HG03039 (cell line): ENCODE results near the gene RNASEH2A.

Experiments
- ATAC-seq: cut with Tn5 transposase; IDR thresholded peaks from one replicate; pipeline ENCODE4 v1.9.1; 2021; ENCODE audit warnings: mild to moderate bottlenecking, moderate library complexity; ENCODE audit not compliant: unreplicated experiment

RNASEH2A gene

GRCh38 chr19:12856653-12857052 is 50.3 kb downstream of the RNASEH2A start:
- no peak for ATAC-seq

DNA sequence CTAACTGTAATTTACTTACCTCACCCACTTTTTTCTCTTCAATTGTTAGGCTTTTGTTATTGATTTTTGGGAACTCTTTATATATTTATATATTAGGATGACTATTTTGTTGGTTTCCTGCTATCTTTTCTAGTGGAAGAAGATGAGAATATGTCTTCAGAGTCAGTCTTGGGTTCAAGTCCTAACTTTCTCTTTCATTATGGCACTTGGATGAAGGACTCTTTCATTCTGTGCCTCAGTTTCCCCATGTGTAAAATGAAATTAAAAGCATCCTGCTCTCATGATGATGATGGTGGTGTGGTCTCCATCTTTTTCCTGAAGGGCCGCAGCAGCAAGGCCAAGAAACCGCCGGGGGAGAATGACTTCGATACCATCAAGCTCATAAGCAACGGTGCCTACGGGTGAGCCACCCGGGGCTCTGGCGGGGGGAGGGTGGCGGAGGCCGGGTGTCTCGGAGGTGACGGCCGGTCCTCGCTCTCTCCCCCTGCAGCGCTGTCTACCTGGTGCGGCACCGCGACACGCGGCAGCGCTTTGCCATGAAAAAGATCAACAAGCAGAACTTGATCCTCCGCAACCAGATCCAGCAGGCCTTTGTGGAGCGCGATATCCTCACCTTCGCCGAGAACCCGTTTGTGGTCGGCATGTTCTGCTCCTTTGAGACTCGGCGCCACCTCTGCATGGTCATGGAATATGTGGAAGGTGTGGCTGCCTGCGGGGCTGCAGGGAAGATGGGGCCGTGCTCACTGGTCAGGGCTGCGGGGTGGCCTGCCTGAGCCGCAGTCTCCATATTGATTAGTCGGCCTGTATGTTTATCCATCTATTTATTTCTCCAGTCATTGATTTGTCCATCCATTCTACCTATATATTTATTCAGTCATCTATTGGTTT is 51.9 kb downstream of the RNASEH2A start:
- ATAC-seq = no peak

- ATAC-seq = no peak
Observed at GRCh38 chr19:12859546-12859945, 53.2 kb downstream of the RNASEH2A start.
